GM21381 (cell line): ENCODE results near the gene FBXO2.
A peak's percentile ranks its signal among the peaks of the same experiment; 100 is the strongest.

Source experiments
- ATAC-seq: cut with Tn5 transposase; IDR thresholded peaks from one replicate; pipeline ENCODE4 v1.9.1; 2021; ENCODE audit warnings: mild to moderate bottlenecking, moderate library complexity; ENCODE audit not compliant: unreplicated experiment

Gene FBXO2, protein sequence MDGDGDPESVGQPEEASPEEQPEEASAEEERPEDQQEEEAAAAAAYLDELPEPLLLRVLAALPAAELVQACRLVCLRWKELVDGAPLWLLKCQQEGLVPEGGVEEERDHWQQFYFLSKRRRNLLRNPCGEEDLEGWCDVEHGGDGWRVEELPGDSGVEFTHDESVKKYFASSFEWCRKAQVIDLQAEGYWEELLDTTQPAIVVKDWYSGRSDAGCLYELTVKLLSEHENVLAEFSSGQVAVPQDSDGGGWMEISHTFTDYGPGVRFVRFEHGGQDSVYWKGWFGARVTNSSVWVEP

DNA sequence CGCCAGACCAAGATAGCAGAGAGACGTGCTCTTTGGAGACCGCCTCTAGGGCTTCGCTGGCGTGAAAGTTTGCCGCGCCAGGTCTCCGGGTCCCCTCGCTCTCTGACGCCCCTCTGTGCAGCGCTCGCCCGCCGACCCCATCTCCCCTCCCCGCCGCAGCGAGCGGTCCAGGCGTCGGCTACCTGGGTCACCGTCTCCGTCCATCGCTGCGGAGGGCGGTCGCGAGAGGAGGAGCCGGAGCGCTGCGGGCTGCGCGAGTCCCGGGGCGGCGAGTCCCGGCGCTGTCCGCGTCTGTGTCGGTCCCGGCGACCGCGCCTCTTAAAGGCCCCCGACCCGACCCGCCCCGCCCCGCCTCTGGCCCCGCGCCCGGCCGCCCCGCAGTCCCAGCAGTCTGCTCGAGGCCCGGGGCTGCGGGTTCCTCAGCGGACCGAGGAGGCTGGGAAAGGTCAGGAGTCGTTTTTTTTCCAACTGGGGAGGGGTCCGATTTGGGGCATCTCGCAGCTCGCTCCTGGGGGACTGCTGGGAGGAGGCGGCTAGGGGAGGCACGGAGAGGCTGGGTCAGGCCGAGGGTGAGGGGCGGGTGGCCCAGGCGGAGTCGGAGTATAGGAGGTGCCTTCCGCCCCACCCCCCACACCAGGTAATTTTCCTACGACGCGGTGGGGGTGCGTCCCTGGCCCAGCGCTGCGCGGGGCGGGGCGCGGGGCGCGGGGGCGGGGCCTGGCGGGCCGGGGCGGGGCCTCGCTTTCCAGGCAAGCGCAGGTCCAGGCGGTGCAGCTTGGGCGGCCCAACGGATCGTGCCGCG is at the start of gene FBXO2, which contains the start of gene FBXO44:
TSS of gene FBXO2 (minus strand) at position 293 of the 802 bp plus-strand sequence. CDS start at position 204, 89 bp downstream.
TSS of gene FBXO44 (plus strand) at position 741 of the 802 bp plus-strand sequence. CDS start 959 bp downstream, outside the sequence.
- ATAC-seq: peak; percentile 59

DNA sequence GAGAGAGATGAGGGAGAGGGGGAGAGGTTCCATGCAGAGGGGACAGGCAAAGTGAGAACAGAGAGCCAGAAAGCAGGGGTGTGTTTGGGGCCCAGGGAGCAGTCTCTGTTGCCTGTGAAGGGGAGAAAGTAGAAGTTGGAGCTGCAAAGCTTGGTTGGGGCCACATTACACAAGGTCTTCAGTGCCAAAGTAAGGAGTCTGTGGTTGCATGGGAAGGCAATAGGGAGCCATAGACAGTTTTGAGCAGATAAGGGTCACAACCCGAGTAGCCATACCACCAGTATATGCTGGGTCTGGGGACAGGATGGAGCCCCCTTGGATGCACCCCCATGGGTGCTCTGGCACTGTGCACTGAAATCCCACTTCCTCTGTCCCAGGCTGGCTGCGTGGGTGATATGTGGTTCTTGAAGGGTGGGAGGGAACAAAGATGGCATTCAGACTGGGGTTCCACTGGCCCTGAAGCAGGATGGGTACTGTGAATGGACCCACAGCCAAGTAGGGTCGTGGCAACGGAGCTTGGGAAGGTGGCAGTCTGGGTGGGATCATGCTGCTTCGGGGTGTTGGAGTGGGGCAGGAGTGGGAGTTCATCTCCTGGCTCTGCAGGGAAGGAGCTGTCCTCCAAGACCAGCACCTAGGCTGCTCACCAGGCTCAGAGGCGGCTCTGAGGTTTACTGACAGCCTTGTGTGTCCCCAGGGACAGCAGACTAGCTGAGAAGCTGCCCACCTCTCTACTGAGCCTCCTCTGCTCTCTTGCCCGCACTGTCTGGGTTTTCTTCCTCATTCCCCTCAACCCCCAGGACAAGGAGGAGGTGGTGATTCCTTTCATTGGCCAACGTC is 49.3 kb upstream of the FBXO2 start:
- no peak for ATAC-seq

DNA sequence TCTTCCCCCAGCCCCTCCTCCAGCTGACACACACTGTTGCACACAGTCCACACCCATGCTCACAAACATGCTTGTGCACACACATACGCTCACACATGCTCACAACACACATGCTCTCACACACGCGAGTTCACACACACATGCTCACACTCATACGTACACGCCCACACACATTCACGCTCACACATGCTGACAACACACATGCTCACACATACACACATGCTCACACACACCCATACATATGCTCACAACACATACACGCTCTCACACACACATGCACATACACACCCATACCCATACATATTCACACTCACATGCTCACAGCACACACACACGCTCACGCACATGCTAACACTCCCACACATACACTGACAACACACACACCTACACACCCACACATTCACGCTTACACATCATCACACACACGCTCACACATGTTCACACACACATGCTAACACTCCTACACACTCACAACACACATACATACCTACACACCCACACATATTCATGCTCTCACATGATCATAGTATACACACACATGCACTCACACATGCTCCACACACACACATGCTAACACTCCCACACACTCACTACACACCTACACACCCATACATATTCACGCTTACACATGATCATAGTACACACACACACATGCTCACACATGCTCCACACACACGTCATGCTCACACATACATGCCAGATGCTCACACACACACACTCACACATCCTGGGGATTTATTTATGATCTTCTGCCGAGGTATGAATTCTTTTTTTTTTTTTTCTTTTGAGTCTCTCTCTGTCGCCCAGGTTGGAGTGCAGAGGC is 48.0 kb upstream of the FBXO2 start:
- ATAC-seq: no peak

DNA sequence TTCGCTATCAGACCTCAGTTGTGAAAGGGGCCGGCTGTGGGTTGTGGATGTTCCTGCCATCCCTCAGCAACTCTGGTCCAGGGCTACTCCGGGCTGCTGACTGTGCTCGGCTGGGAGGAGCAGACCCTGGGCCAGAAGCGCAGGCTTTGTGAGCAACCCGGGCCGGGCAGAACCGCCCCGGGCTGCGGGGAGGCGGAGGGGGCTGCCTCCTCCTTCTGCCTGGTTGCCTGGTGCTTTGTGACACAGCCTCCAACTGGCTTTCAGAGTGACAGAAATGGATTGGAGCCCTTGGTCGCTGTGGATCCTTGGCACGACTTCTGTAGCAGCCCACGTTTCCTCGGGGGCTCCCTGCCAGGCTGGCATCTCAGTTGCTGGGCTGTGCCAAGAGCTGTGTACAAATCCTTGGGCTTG is 47.3 kb upstream of the FBXO2 start:
- ATAC-seq: no peak

DNA sequence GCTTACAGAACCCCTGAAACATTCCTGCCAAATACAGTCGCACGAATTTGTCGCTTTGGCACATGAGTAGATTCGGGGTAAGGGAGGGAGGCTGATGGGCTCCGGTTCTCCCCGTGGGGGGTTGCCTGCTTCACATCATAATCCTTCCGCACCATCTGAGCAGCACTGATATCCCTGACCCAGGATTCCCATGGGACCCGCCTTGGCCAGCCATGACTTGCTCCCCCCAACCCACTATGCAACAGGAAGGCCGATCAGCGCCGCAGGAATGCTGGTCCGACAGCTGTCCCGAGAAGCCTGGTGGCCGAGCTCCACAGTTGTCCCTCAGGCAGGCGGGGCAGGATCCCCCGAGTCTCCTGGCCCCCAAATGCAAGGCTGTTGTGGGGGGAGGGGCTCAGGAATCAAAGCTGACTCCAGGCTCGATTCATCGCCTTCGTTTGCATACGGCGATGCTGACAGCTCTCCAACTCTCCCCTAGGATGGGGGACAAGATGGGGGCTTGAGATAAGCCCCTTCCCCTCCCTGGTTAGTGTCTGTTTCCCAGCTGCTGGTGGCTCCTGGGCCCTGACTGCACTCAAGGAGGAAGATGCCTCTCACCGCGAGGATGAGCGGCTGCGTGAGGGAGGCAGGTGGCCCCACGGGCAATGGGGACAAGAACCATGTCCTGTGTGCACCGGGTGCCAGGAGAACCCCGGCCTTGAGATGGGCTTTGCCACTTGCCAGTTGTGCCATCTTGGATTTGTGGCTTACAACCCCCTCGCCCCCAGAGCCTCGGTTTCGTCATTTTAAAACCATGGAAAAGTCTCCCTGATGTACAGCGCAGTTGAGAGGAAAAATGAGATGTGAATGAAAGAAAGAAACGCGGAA is 46.6 kb upstream of the FBXO2 start:
- no peak for ATAC-seq

DNA sequence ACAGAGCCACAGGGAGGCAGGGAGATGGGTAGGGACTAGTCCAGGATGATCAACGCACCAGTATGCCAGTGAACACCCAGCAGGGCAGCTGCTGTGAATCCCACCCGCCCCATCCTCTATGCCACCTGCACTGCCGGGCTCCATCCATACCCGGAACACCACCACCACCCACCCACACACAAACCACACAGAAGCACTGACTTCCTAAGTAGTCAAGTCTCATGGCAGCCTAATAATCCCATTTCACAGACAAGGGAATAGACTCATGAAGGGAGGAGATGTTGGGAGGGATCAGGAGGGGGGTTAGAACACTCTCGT is 43.6 kb upstream of the FBXO2 start:
- ATAC-seq: no peak

DNA sequence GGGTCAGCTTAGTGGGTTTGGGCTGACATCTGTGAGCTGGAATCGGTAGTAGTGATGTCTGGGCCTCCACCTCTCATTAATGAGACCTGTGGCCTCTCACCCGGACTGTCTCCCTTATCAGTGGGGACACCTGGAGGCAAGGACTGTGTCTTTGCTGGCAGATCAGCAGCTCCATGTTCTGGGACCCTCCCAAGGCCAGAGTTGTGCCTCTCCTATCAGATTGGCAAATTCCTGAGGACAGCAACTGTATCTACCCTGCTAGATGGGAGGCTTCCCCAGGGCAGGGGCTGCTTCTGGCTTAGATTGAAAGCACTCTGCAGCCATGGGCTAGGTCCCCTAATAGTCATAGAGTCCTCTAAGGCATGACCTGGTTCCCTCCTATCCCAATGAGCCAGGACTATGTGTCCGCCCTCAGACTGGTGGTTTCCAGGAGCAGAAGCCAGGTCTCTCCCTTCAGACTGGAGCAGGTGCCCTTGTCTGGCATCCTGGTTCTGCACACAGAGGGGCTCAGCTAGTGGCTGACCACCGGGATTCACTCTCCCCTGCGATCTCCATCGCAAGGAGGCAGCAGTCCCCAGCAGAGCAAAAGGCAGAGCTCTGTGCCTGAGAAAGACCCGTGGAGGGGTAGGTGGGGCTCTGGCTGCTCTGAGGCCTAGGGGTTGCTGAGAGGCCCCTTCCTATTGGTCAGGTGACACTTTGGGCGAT is 43.1 kb upstream of the FBXO2 start:
- ATAC-seq: no peak

DNA sequence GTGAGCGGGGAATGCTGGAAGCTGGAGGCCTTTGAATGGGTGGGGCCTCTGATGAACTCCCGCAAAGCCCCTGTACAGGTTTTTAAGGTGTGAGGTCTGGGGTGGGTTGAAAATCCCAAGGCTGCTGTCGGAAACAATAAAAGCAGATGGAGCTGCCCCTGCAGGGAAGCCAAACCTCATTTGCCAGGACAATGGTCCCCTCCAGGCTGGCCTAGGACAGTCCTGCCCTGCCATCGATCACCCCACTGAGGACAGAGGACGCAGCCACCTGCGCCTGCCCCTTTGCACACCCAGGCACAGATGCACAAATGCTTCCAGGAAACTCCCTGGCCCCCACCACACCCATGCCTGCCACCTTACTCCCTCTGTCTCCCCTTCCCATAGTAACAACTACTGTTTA is 41.6 kb upstream of the FBXO2 start:
- ATAC-seq: no peak

DNA sequence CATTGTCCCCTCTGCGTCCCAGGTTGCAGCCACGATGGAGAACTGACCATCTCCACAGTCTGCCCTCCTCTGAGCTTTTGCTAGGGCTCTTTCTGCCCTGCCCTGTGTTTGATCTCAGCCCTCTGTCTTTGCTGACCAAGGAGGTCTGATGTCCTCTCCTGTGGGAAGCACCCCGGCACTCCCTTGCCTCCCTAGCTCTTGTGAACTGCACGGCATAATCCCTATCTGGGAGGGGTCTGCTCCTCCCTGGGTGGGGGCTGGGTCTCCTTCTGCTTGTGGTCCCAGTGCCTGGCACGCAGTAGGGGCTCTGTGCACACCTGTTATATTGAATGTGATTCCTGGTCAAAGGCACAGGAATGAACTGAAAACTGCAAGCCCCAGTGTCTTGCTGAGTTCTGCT is 39.7 kb upstream of the FBXO2 start:
- no peak for ATAC-seq

DNA sequence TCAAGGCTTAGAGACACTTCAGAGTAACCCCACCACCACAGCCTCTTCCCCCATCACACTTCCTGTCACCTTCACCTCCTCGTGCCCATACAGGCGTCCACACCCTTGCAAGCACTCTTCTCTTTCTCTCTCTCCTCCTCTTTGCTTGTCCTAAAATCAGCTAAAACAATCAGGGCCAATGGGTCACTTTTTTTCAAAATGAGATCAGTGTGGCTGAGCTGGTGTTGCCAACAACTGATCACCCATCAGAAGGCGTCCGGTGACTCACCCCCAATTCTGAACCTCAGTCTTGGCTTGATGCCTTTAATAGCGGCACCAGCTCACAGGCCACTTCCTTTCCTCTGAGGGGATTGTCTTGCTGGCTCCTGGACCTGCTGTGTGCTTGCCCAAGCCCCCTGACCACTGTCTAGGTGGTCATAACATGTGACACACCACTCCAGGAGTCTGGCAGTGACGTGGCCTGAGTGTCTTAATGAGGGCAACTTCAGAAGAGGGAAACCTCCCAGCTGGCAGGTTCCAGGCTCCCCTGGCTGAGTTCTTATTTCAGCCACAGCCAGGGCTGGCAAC is 38.9 kb upstream of the FBXO2 start:
- ATAC-seq: no peak

DNA sequence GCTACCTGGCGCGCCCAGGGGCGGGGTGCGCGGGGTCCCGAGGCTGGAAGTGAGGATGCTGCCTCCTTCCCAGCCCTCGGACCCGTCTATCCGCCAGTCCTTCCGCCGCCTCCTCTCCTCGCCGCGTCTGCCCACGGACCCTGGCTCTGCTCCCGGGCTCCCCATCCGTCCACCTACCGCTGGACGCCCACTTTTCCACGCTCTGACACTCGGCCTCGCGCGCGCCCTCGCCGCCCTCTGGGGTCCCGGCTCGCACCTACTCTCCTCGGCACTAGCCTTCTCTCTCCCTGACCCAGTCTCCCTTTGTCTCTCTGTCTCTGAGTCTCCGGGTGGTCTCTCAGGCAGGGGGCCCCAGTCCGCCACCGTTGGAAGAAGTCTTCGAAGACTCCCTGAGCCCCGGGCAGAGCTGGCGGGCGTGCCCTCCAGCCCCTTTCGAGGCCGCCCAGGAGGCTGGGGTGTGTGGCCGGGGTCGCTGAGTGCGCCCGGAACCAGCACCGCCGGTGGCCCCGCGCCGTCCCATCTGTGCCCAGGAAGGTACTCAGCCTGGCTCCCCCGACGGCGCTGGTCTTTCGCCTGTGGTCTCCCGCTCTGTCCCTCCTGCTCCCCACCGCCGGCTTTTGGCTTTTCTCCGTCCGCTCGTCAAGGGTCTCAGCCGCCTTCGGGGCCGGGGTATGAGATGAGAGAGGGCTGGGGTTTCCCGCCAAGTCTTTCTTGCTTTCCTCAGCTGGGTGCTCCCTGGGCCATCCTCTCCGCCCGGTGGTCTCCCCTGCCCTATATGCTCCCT is 37.9 kb upstream of the FBXO2 start:
- ATAC-seq: no peak

DNA sequence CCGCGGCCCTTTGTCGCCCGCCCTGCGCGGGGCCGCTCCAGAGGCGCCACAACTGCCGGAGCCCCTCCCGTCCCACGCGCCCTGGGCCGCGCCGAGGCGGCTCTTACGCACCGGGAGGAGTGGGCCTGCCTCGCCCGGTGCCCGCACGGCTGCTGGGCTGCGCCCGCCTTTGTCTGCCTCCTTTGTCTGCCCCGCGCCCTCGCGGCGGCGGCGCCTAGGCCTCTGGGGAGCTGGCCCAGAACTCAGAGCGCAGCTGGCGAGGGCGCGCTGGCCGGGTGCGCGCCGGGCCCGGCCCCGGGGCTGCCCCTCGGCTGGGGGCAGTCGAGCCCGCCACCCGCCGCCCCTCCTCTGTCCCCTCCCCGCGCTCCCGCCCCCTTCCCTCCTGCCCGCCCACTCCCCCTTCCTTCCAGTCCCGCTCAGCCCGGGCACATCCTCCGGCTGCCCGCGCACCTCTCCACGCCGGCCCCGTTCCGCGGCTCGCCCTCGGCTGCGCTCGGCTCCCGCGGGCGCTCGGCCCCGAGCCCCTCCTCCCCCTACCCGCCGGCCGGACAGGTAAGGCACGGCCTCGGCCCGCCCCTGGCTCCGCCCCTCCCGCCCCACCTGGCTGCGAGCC is 37.2 kb upstream of the FBXO2 start, which contains the start of gene DRAXIN:
TSS of gene DRAXIN (plus strand) at position 409 of the 613 bp plus-strand sequence. CDS start 14,549 bp downstream, outside the sequence.
- no peak for ATAC-seq

DNA sequence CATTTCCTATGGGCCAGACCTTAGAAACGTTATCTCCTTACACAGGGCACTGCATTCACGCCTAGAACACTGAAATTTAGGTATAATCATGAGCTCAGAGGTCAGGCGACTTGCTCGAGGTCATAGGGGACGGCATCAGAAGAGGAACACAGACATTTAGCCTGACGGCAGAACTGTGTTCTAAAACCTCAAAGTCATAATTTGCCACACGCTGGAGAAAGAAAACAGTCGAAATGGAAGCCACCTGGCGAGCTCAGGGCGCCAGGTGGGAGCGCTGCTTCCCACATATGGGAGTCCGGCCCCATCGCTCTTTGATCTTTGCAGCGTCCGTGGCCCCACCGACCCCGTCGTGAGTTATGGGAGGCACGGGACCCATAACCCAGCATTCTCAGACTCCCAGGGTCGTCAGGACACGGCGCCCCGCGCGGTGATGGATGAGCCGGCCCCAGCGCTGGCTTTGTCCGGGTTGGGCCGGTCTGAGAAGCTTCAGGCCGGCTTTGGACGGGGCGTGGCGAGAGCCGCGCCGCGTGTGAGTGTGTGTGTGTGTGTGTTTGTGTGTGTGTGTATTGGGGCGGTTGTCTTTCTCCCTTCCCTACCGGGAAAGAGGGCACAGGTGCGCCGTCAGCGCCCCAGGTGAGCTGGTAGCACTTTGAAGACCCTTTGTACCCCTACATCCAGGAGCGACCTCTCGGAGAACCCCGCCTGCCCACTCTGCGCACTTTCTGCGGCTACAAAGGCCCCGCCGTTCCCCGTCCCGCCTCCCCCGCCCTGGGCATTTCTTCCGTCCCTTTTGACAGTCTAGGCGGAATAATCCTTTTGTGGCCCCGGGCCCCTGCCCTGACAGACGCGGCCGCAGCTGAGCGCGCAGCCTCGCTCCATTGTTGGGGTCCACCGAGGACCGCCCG is 36.4 kb upstream of the FBXO2 start:
- ATAC-seq: no peak

DNA sequence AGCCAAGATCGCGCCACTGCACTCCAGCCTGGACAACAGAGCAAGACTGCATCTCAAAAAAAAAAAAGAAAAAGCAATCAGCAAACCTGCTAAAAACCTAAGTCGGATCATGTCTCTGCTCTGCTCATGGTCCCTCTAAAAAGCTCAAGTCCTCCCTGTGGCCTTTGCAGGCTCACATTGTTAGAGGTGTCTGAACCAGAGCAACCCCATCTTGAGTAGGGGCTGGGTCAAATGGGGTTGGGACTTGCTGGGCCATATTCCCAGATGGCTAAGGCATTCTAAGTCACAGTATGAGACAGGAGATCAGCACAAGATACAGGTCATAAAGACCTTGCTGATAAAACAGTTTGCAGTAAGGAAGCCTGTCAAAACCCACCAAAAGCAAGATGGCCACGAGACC is 34.3 kb upstream of the FBXO2 start:
- ATAC-seq: no peak

DNA sequence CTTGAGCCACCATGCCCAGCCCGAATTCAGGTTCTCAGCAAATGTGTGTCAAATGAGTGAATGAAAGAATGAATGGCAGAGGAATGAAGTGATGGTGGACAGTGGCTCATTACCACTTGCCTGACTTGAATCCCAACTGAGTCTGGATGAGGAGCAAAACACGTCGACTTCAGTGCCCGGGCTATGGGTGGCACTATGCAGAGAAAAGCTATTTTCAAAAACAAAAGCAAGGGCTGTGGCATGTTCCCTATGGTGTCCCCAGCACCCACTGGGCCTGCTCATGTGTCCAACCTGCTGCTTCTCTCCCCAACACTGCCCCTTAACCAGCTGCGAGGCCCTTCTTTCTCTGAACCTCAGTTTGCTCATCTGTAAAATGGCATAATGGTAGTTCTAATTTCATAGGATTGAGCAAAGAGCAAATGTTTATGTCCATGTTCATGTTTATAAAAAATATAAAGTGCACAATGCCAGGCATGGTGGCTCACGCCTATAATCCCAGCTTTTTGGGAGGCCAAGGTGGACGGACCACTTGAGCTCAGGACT is 31.1 kb upstream of the FBXO2 start:
- no peak for ATAC-seq

DNA sequence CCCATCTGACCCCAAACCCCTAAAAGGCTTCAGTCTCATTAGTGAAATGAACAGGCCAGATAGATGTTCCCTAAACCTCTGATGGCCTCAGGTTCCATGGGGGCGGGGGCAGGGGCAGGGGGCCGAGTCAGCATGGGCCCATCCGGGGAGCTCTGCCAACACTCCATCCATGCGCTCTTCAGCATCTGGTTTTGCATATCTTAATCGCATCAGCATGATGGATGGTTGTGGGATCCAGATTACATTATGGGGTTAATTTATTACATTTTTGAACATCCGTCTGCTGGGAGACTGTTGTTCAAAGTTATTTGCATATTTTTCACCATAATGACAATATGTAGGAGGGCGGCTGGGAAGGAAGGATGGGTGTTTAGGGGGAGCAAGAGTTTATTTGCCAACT is 29.8 kb upstream of the FBXO2 start:
- ATAC-seq: no peak
